K562 (cell line): ENCODE data around the gene DTNBP1. TPM values are rescaled to one million over a fixed set of nuclear protein-coding genes. Genes with fewer than 3 reads are reported as not detected.

ENCODE experiments used
- ARID1B ChIP-seq: fragments of 450-650 bp; IDR thresholded peaks from 2 replicates; pipeline ENCODE4 v1.6.1; 2016; ENCODE audit warnings: antibody characterized with exemption, mild to moderate bottlenecking, inconsistent platforms
- E2F1 ChIP-seq: sonication (generic); formaldehyde crosslinking; IDR thresholded peaks from 2 replicates; pipeline ENCODE4 v1.8.1; 2023; ENCODE audit warnings: mild to moderate bottlenecking, missing genetic modification reagents, moderate library complexity
- IFI16 ChIP-seq: fragments of 250-450 bp; sonication (Bioruptor Pico); IDR thresholded peaks from 2 replicates; pipeline ENCODE4 v2.1.2; 2022; ENCODE audit warnings: mild to moderate bottlenecking, inconsistent platforms
- NCOA6 ChIP-seq: fragments of 450-650 bp; IDR thresholded peaks from 2 replicates; pipeline ENCODE4 v1.6.1; 2017; ENCODE audit warnings: mild to moderate bottlenecking
- NR4A1 ChIP-seq, 2 experiments: fragments of 250-450 bp in 1 of 2; fragments of 450-650 bp in 1 of 2; sonication (Bioruptor Pico) in 1 of 2; IDR thresholded peaks; 2 replicates each; pipeline versions ENCODE4 v1.4.0 to v1.6.1; 2016 to 2020; ENCODE audit warnings: mild to moderate bottlenecking in 2 of 2, missing compliant biosample characterization in 1 of 2, missing genetic modification characterization in 1 of 2, moderate library complexity in 1 of 2
- RREB1 ChIP-seq: fragments of 250-450 bp; sonication (Bioruptor Pico); IDR thresholded peaks from 2 replicates; pipeline ENCODE4 v1.4.0; 2020
- TCFL5 ChIP-seq: fragments of 250-450 bp; sonication (Bioruptor Pico); conservative IDR thresholded peaks from 2 replicates; pipeline ENCODE4 v1.6.1; 2021; ENCODE audit warnings: mild to moderate bottlenecking, moderate library complexity, matching md5 sums
- ZMIZ1 ChIP-seq, 2 experiments: fragments of 150-350 bp in 1 of 2; IDR thresholded peaks; 2 replicates each; pipeline ENCODE4 v1.6.1; 2012 to 2016; ENCODE audit warnings: low read depth in 2 of 2, low read length in 2 of 2, mild to moderate bottlenecking in 1 of 2, moderate library complexity in 1 of 2
- ZNF512 ChIP-seq: IDR thresholded peaks from 2 replicates; pipeline ENCODE4 v1.6.1; 2016; ENCODE audit warnings: missing genetic modification characterization, missing compliant biosample characterization
- ZNF561 ChIP-seq: fragments of 450-650 bp; formaldehyde crosslinking; conservative IDR thresholded peaks from 2 replicates; pipeline ENCODE4 v1.4.0; 2020; ENCODE audit warnings: mild to moderate bottlenecking, moderate library complexity
- polyA plus RNA-seq, 8 experiments: library from polyadenylated mRNA; depleted of rRNA in 4 of 8; stranded (reverse) in 5 of 8; unstranded in 3 of 8; fragments of >200 nt; fragmentation: Nextera tagmentation in 2 of 8; fragmentation: Illumina TruSeq in 1 of 8; extraction: Ambion mirVana in 2 of 8; extraction: Trizol in 1 of 8; gene quantifications; 2 replicates each; pipeline versions ENCODE4 v1.2.1 to v1.2.3, GENCODE V29; 2011 to 2014; ENCODE audit warnings: inconsistent platforms in 1 of 8, missing spikeins in 1 of 8
- total RNA-seq, 7 experiments: library from RNA; depleted of rRNA in 6 of 7; stranded (reverse); fragments of >200 nt in 6 of 7; fragmentation: Illumina TruSeq in 2 of 7; extraction: Trizol in 2 of 7; gene quantifications; 2 replicates each; pipeline versions ENCODE4 v1.2.1 to v1.2.3, GENCODE V29; 2011 to 2021; ENCODE audit warnings: low replicate concordance in 1 of 7

Gene DTNBP1
- total and polyA plus RNA-seq, 9 of the 15 experiments (the other 6 are each of a cell fraction or from before 2014, with no cell fraction given), result 16.7 to 54.5 (median 21.4) TPM

- TF ChIP-seq ZMIZ1 (IDR thresholded peaks at IDR 0.05; ENCODE audit: low read depth in 2 of 2, low read length in 2 of 2) (peak in 1 of 2 experiments; percentile 73; a peak in 1 of 4 replicates), ARID1B (peak; percentile 96), TCFL5 (CRISPR knock-in tag) (no peak), NCOA6 (no peak), E2F1 (no peak), IFI16 (no peak), RREB1 (CRISPR knock-in tag) (no peak), ZNF512 (tag) (no peak), NR4A1 (CRISPR knock-in tag; IDR thresholded peaks at IDR 0.05) (no peak), NR4A1 (tag; IDR thresholded peaks at IDR 0.05) (no peak), ZNF561 (CRISPR knock-in tag) (no peak)
These were observed 181.2 kb downstream of the DTNBP1 start (continued) for GRCh38 chr6:15481390-15482291.
